Right lobe of liver (tissue), 6 donors: ENCODE results near the gene RB1. TPM values are rescaled to one million over a fixed set of nuclear protein-coding genes. Genes with fewer than 3 reads are reported as not detected.

Experiments used
- ATAC-seq, 4 donors: fragments of 200-7000 bp; cut with Tn5 transposase; one replicate each; pipeline ENCODE4 v1.9.1; 2020; ENCODE audit warnings: mild to moderate bottlenecking in 4 of 4, moderate library complexity in 4 of 4
- DNase-seq, 3 donors: peaks; one replicate each; pipeline ENCODE4 v3.0.0-alpha.2; 2020
- H3K27ac ChIP-seq, 3 donors: fragments of 200-600 bp; one replicate each; pipeline ENCODE4 v1.8.0; 2022
- H3K27me3 ChIP-seq, 2 donors: fragments of 200-600 bp; one replicate each; pipeline ENCODE4 v1.8.0; 2022
- H3K36me3 ChIP-seq, 4 donors: fragments of 200-600 bp; sonication (generic) in 1 of 4; one replicate each; pipeline versions ENCODE4 v1.5.1 to v1.8.0; 2017 to 2022; ENCODE audit warnings: control low read depth in 1 of 4
- H3K4me1 ChIP-seq, 4 donors: fragments of 200-600 bp; sonication (generic) in 1 of 4; one replicate each; pipeline versions ENCODE4 v1.5.1 to v1.8.0; 2017 to 2022; ENCODE audit warnings: control low read depth in 1 of 4
- H3K4me3 ChIP-seq, 3 donors: fragments of 200-600 bp; one replicate each; pipeline ENCODE4 v1.8.0; 2022
- H3K9me3 ChIP-seq, 4 donors: fragments of 200-600 bp; sonication (generic) in 1 of 4; one replicate each; pipeline versions ENCODE4 v1.5.1 to v1.8.0; 2017 to 2022; ENCODE audit warnings: control low read depth in 1 of 4
- CTCF ChIP-seq, 4 donors: fragments of 200-600 bp in 3 of 4; fragments of 450-650 bp in 1 of 4; IDR thresholded peaks; one replicate each; pipeline versions ENCODE4 v1.5.1 to v1.8.0; 2016 to 2022; ENCODE audit warnings: antibody characterized with exemption in 4 of 4, mild to moderate bottlenecking in 2 of 4
- POLR2A ChIP-seq: fragments of 450-650 bp; IDR thresholded peaks from one replicate; pipeline ENCODE4 v1.6.1; 2017; ENCODE audit warnings: antibody characterized with exemption, mild to moderate bottlenecking
- WGBS: methylation state at CpG from one replicate; pipeline ENCODE4 v1.1.6; 2018; ENCODE audit warnings: low coverage, low lambda C conversion rate; ENCODE audit not compliant: insufficient coverage; ENCODE audit errors: missing lambda C conversion rate; 5-methylcytosine and 5-hydroxymethylcytosine counted together
- intact Hi-C, 2 donors: fragments of 100-400 bp; cut with DNase I; formaldehyde crosslinking; loops; one replicate each; pipeline versions ENCODE4 v1.11.2 to v1.14.1; 2022
- total RNA-seq, 6 experiments: library from RNA; depleted of rRNA in 2 of 6; stranded (reverse); fragments of >200 nt in 2 of 6; fragmentation: NEBNext Ultra II Directional in 3 of 6; extraction: Animal tissue kit (Norgen Biotek cat#: 25700) in 3 of 6; gene quantifications; one replicate each; pipeline versions ENCODE4 v1.1.0 to v1.2.4, GENCODE V29; 2016 to 2023
- donor health status: DM: no; HTN: yes; CAD: no.
- donor health status: DM: no; HTN: no; CAD: no.
- donor health status: DM: no; HTN: no; CAD: no.
- donor health status: DM: no; HTN: yes; CAD: no.
- donor health status: DM: no; HTN: yes; CAD: no.

The RB1 gene
- total RNA-seq, 6 experiments from 2014 or later, result 6.2 to 19.4 (median 12.3) TPM

GRCh38 chr13:48502601-48503319 lies 199.2 kb downstream of the RB1 start:
- Histone ChIP-seq H3K36me3 (no peaks in the 10 kb centered on the region), H3K27me3 (no peaks in the 10 kb centered on the region), H3K4me3 (no peak overlapping the region), H3K4me1 (no peaks in the 10 kb centered on the region), H3K9me3 (no peaks in the 10 kb centered on the region), H3K27ac (no peak overlapping the region)
- TF ChIP-seq CTCF (IDR thresholded peaks at IDR 0.05) (no peak), POLR2A (no peak)
- ATAC-seq, result no peak
- intact Hi-C loops, result no loop called here
- no peak for DNase-seq
- 56% methylated on average over 3 of the region's 19 CpGs for WGBS

- H3K27ac ChIP-seq, result peak overlapping the region in 1 of 3 donors; percentile 46
- H3K27me3 ChIP-seq, result no peaks in the 10 kb centered on the region
- 87% methylated on average over 7 of the region's 8 CpGs for WGBS
- H3K36me3 ChIP-seq, result no peaks in the 10 kb centered on the region
- no peak overlapping the region for H3K4me3 ChIP-seq
- no peak for TF ChIP-seq CTCF (IDR thresholded peaks at IDR 0.05)
- TF ChIP-seq POLR2A, result no peak
- no peaks in the 10 kb centered on the region for H3K4me1 ChIP-seq
- ATAC-seq (no peak), DNase-seq (no peak)
- no peaks in the 10 kb centered on the region for H3K9me3 ChIP-seq
- intact Hi-C loops, result no loop called here
Measured at GRCh38 chr13:48504606-48505005, 201.1 kb downstream of the RB1 start.

GRCh38 chr13:48505012-48505411 lies 201.5 kb downstream of the RB1 start:
- ATAC-seq (peak in 1 of 4 donors; percentile 13), DNase-seq (no peak)
- intact Hi-C loops, result no loop called here
- 81% methylated on average over 4 of the region's 4 CpGs for WGBS
- H3K4me1 ChIP-seq, result no peaks in the 10 kb centered on the region
- H3K9me3 ChIP-seq, result no peaks in the 10 kb centered on the region
- no peaks in the 10 kb centered on the region for H3K27me3 ChIP-seq
- peak overlapping the region in 2 of 3 donors; percentile 34 to 46 for H3K27ac ChIP-seq
- TF ChIP-seq POLR2A (no peak), CTCF (IDR thresholded peaks at IDR 0.05) (no peak)
- H3K36me3 ChIP-seq, result no peaks in the 10 kb centered on the region
- no peak overlapping the region for H3K4me3 ChIP-seq

- Histone ChIP-seq H3K27me3 (no peaks in the 10 kb centered on the region), H3K4me3 (no peak overlapping the region), H3K27ac (peak overlapping the region; percentile 24 to 56 (median 34)), H3K9me3 (no peaks in the 10 kb centered on the region), H3K4me1 (no peaks in the 10 kb centered on the region), H3K36me3 (no peaks in the 10 kb centered on the region)
- ATAC-seq (peak; percentile 55 to 66 (median 60)), DNase-seq (no peak)
- no peak for TF ChIP-seq CTCF (IDR thresholded peaks at IDR 0.05)
- TF ChIP-seq POLR2A, result no peak
- 62% methylated on average over 11 of the region's 11 CpGs for WGBS
- intact Hi-C loops, result no loop called here
Measured at GRCh38 chr13:48505597-48506091, 202.1 kb downstream of the RB1 start.
